GM19043 (cell line): ENCODE results near the gene KRT76.

Source experiments
- ATAC-seq: cut with Tn5 transposase; IDR thresholded peaks from one replicate; pipeline ENCODE4 v1.9.1; 2021; ENCODE audit warnings: low read depth; ENCODE audit not compliant: unreplicated experiment

KRT76 gene

GRCh38 chr12:52787324-52788191 lies 10.4 kb upstream of the KRT76 start:
- no peak for ATAC-seq

- ATAC-seq = no peak
Measured at GRCh38 chr12:52784909-52785308, 7.8 kb upstream of the KRT76 start.

DNA sequence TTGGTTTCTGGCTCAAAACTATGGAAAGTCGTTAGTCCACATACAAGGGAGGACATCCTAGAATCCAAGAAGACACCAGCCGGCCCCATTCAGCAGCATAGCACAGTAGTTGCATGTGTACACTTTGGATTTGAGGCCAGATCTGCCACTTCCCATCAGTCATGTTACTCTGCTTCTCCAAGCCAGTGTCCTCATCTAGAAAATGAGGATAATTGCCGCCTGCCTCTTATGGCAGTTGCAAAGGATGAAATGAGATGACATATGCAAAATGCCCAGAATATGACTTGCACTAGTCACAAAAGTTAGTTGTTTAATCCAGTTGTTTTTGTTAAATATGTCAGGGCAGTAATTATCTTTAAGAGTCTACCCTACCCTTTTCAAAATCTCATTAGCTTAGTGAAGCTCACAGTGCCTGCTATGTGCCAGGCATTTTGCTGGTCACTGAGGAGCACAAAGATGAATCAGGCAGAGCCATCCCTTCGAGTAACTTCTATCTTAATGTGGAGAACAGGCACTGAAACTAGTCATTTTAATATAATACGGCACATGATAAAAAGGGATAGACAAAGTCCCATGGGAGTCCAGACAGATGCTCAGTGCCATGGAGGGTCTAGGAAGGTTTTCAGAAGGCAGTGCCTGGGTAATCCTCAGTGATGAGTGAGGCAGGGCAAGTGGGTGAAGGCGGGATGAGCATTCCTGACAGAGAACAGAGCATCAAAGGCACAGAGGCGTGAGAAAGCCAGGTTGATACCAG lies 6.6 kb upstream of the KRT76 start:
- ATAC-seq = no peak

DNA sequence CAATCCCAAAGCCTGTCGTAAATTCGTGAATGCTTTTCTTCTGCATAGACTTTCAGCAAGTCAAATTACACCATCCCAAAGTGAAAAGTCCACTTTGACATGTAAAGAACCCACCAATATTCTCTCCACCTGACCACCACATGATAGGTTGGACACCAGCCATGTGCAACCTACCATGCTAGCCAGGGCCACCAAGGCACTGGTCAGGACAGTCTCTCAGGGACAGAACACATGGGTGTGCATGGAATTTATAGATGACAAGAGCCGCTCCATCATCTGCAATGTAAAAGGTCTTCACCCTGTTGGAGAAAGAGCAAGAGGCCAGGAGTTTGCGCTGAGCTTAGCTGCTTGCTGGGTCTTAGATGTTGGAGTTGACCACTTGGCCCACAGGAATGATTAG lies 5.4 kb upstream of the KRT76 start:
- no peak for ATAC-seq

- ATAC-seq = no peak
Measured at GRCh38 chr12:52781399-52782082, 4.4 kb upstream of the KRT76 start.

- no peak for ATAC-seq
Measured at GRCh38 chr12:52779914-52780313, 2.8 kb upstream of the KRT76 start.

DNA sequence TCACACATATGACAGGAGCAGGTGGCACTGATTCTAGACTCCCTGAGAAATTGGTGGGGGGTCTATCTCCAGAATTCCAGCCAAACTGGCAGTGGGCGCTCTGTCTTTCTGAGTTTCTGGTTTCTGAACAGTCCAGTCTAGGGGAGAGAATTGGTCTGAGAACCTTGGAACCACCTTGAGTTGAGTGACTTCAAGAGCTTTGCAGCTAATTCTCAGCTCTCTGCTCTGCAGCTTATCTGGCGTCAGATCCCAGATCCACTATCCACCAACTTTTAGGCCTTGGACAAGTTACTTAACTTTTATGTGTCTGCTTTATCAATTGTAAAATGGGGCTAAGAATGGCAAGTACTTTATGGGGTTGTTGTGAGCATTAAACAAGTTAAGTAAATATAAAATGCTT lies 1.7 kb upstream of the KRT76 start:
- ATAC-seq = no peak

DNA sequence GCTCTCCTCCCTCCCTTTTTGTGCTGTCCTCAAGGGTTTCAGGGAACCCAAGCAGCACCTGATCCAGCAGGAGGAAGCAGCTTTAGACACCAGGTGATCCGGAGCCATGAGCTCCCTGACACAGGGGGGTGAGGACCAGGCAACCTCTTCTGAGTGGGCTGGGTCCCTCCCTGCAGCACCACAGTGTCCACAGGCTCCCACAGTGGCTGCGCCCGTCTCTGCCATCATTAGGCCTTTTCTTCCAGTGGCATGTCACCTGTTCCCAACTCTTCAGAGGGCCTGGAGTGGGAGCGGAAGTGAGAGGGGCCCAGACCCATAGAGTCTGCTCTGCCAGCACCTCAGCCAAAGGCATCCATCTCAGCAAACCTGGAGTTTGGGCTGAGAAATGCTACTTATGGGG lies 421 bp upstream of the KRT76 start:
- no peak for ATAC-seq

- ATAC-seq = no peak
Measured at GRCh38 chr12:52776435-52776834, 710 bp downstream of the KRT76 start.

GRCh38 chr12:52774629-52775250 lies 2.4 kb downstream of the KRT76 start:
- no peak for ATAC-seq

GRCh38 chr12:52772772-52773171 lies 4.4 kb downstream of the KRT76 start:
- no peak for ATAC-seq

GRCh38 chr12:52772188-52772587 lies 5.0 kb downstream of the KRT76 start:
- no peak for ATAC-seq

DNA sequence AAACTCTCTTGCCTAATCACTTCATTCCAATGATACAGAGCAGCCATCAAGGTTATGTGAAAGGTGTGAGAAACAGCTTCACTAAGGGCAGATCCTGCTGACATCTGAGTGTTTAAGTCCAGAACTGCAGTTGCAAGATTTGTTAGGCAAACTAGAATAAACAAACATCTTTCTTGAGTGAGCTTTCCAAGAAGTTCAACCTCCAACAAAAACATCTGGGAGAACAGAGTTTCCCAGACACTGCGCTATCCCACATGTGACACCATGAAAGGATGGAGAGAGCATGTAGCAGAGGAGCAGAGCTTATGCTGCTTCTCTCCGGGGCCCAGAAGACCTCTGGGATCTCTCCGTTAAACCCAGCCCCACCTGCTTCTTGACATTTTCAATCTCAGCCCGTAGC lies 5.6 kb downstream of the KRT76 start:
- ATAC-seq = no peak

GRCh38 chr12:52771088-52771487 lies 6.1 kb downstream of the KRT76 start:
- no peak for ATAC-seq

DNA sequence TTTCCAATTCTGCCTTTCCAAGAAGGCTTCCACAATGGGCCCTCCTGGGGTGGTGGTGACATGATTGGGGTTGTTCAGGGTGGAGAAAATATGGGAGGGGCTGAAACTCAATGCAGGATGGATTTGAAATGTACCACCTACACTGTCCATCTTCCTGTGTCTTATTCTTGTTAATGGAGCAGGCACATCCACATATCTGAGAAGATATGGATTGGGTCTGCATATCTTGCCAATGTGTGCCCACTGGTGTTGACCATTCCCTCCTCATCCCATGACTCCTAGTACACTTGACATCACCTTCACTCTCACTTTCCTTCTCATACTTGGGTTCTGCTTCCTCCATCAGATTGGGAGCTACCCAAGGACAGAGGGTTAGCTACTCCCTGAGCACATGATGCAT lies 7.2 kb downstream of the KRT76 start:
- no peak for ATAC-seq

- no peak for ATAC-seq
Measured at GRCh38 chr12:52769354-52769753, 7.8 kb downstream of the KRT76 start.

GRCh38 chr12:52768479-52769200 lies 8.5 kb downstream of the KRT76 start:
- ATAC-seq = no peak

- no peak for ATAC-seq
Measured at GRCh38 chr12:52767427-52767826, 9.7 kb downstream of the KRT76 start.

DNA sequence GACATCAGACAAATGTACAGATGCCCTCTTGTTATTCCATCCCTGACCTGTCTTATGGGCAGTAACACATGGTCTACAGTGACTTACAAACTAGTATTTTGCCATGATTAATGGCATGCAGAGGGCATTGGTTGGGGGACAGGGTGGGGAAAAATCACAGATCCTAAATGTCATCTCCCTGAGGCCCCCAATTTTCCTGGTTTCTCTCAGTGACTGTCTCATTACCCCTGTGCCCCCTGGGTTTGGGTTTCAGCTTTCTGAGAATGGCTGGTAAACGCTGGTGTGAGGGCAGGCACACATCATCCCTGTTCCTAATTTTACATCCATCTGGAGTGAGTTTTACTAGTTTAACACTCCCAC lies 10.1 kb downstream of the KRT76 start:
- no peak for ATAC-seq

DNA sequence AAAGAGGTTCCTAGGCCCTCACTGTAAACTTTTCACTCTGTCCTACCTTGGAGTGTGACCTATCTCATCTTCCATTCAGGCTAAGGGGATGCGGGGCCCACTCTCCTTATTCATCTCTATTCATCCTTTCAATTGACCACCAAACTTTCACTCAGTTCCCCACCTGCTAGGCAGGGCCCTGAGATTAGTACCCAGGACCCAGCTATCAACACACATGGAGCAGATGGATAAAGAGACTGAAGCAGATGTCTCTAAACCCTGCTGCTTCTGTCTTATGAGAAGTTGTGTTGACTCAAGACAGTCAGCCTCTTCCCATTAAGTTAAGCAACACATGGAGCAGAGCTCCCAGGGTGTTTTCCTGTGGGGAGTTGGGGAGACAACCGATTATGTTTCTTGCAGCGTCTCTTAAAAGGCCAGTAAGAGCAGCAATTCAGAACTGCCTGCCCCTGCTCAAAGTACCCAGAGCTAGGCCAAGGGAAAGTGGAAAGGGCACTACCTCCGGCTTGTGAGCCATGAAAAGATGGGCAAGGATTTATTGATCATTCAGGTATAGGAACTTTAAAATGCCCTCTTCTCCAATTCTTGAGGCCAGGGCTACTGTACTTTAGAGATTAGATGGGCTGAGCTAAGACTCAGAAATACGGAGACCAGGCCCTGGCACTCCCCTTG lies 10.7 kb downstream of the KRT76 start:
- no peak for ATAC-seq
